Keratinocyte (primary cell): ENCODE results near the gene CCDC178. TPM values are rescaled to one million over a fixed set of nuclear protein-coding genes. Genes with fewer than 3 reads are reported as not detected.

Experiments
- DNase-seq: peaks from one replicate; pipeline ENCODE4 v3.0.0-alpha.2; 2011; ENCODE audit warnings: low read depth, missing footprints, low spot score
- FAIRE-seq: peaks from 2 replicates; lab custom pipeline; 2011; peaks lifted over from hg19 to GRCh38; lab: Jason Lieb, UNC
- H2AFZ ChIP-seq: 2 replicates; pipeline ENCODE4 v1.6.0; 2012; ENCODE audit warnings: low read length, control low read depth, inconsistent platforms; ENCODE audit not compliant: control insufficient read depth
- H3K27ac ChIP-seq: 2 replicates; pipeline ENCODE4 v1.5.1; 2011; ENCODE audit warnings: low read length; ENCODE audit not compliant: control insufficient read depth, insufficient read depth
- H3K27me3 ChIP-seq: 3 replicates; pipeline ENCODE4 v1.6.0; 2011; ENCODE audit warnings: low read length; ENCODE audit not compliant: control insufficient read depth, insufficient read depth; ENCODE audit errors: extremely low read depth
- H3K36me3 ChIP-seq, 2 experiments: 2 replicates in 1 of 2; 3 replicates in 1 of 2; pipeline ENCODE4 v1.5.1; 2011; ENCODE audit warnings: low read length in 2 of 2, mild to moderate bottlenecking in 1 of 2; ENCODE audit not compliant: control insufficient read depth in 2 of 2, insufficient read depth in 2 of 2; ENCODE audit errors: extremely low read depth in 1 of 2
- H3K4me1 ChIP-seq: 3 replicates; pipeline ENCODE4 v1.5.1; 2011; ENCODE audit warnings: low read length; ENCODE audit not compliant: control insufficient read depth, insufficient read depth; ENCODE audit errors: extremely low read depth
- H3K4me2 ChIP-seq: 3 replicates; pipeline ENCODE4 v1.6.0; 2011; ENCODE audit warnings: low read depth, low read length; ENCODE audit not compliant: control insufficient read depth, insufficient read depth; ENCODE audit errors: extremely low read depth
- H3K4me3 ChIP-seq, 3 experiments: fragments of 200-600 bp in 1 of 3; sonication (generic) in 1 of 3; 2 replicates in 2 of 3; 3 replicates in 1 of 3; pipeline ENCODE4 v1.5.1; 2011 to 2016; ENCODE audit warnings: low read length in 3 of 3, mild to moderate bottlenecking in 3 of 3, control low read depth in 2 of 3, inconsistent platforms in 1 of 3, low read depth in 1 of 3, mixed read lengths in 1 of 3, mixed run types in 1 of 3, moderate library complexity in 1 of 3; ENCODE audit not compliant: control insufficient read depth in 2 of 3, insufficient read depth in 2 of 3; ENCODE audit errors: extremely low read depth in 1 of 3
- H3K79me2 ChIP-seq: 2 replicates; pipeline ENCODE4 v1.6.0; 2012; ENCODE audit warnings: low read length; ENCODE audit not compliant: control insufficient read depth, insufficient read depth
- H3K9ac ChIP-seq: 3 replicates; pipeline ENCODE4 v1.6.0; 2011; ENCODE audit warnings: low read length; ENCODE audit not compliant: control insufficient read depth, insufficient read depth; ENCODE audit errors: extremely low read depth
- H3K9me1 ChIP-seq: 3 replicates; pipeline ENCODE4 v1.6.0; 2011; ENCODE audit warnings: low read length; ENCODE audit not compliant: control insufficient read depth, insufficient read depth; ENCODE audit errors: extremely low read depth
- H3K9me3 ChIP-seq: 2 replicates; pipeline ENCODE4 v1.5.1; 2012; ENCODE audit warnings: low read depth, low read length; ENCODE audit not compliant: control insufficient read depth
- H4K20me1 ChIP-seq: 3 replicates; pipeline ENCODE4 v1.6.0; 2011; ENCODE audit warnings: low read length; ENCODE audit not compliant: control insufficient read depth, insufficient read depth; ENCODE audit errors: extremely low read depth
- CTCF ChIP-seq, 3 experiments: IDR thresholded peaks in 1 of 3; conservative IDR thresholded peaks in 1 of 3; optimal IDR thresholded peaks in 1 of 3; 2 replicates in 2 of 3; 3 replicates in 1 of 3; pipeline versions ENCODE3 to v1.5.1; 2011; ENCODE audit warnings: low read length in 3 of 3, mild to moderate bottlenecking in 3 of 3, moderate library complexity in 2 of 3, control low read depth in 1 of 3, inconsistent platforms in 1 of 3; ENCODE audit not compliant: insufficient read depth in 2 of 3; ENCODE audit errors: extremely low read depth in 1 of 3
- EZH2 ChIP-seq: IDR thresholded peaks from one replicate; pipeline ENCODE4 v1.6.1; 2012; ENCODE audit warnings: inconsistent platforms, mild to moderate bottlenecking, low read length, moderate library complexity
- dilution Hi-C: fragments of 300-500 bp; cut with MboI; formaldehyde crosslinking; loops from one replicate; pipeline ENCODE4 v1.7.0; 2020; ENCODE audit warnings: low sequenced_read_pairs; ENCODE audit not compliant: extremely low pct_ligation_motif_present
- polyA plus RNA-seq, 5 experiments: library from polyadenylated mRNA; depleted of rRNA in 3 of 5; stranded (reverse) in 3 of 5; stranded (forward) in 1 of 5; unstranded in 1 of 5; fragments of >200 nt; gene quantifications; 1 replicate in 1 of 5; 2 replicates in 3 of 5; 3 replicates in 1 of 5; pipeline versions ENCODE4 v1.2.1 to v1.2.3, GENCODE V29; 2011 to 2012; ENCODE audit warnings: missing spikeins in 2 of 5, low read depth in 1 of 5, low replicate concordance in 1 of 5

Gene CCDC178
- polyA plus RNA-seq, 1 donor (not counting 4 experiments of a cell fraction or from before 2014, with no cell fraction given) = 0.14 TPM

- no peak overlapping the region for H3K4me2 ChIP-seq
- no peaks in the 10 kb centered on the region for H3K36me3 ChIP-seq
- H3K27me3 ChIP-seq = no peaks in the 10 kb centered on the region
- no peaks in the 10 kb centered on the region for H3K9me3 ChIP-seq
- H3K4me3 ChIP-seq = no peak overlapping the region
- no peaks in the 10 kb centered on the region for H3K79me2 ChIP-seq
- H2AFZ ChIP-seq = no peak overlapping the region
- H3K4me1 ChIP-seq = peaks cover 18% of the 10 kb centered on the region
- FAIRE-seq (no peak), DNase-seq (no peak)
- dilution Hi-C loops = no loop called here
- H3K27ac ChIP-seq = no peak overlapping the region
- no peaks in the 10 kb centered on the region for H4K20me1 ChIP-seq
- TF ChIP-seq CTCF (optimal IDR thresholded peaks at IDR 0.05 in 1 of 3, IDR thresholded peaks at IDR 0.05 in 1 of 3, conservative IDR thresholded peaks at IDR 0.05 in 1 of 3; ENCODE audit: extremely low read depth in 1 of 3, insufficient read depth in 2 of 3, low read length in 3 of 3) = no peak
- no peak for TF ChIP-seq EZH2
- H3K9ac ChIP-seq = no peak overlapping the region
- H3K9me1 ChIP-seq = no peaks in the 10 kb centered on the region
These were observed 521.8 kb downstream of the CCDC178 start for GRCh38 chr18:32918692-32919250.

- H3K4me3 ChIP-seq = no peak overlapping the region
- FAIRE-seq (no peak), DNase-seq (no peak)
- no peak overlapping the region for H3K4me2 ChIP-seq
- no peak for TF ChIP-seq CTCF (optimal IDR thresholded peaks at IDR 0.05 in 1 of 3, IDR thresholded peaks at IDR 0.05 in 1 of 3, conservative IDR thresholded peaks at IDR 0.05 in 1 of 3; ENCODE audit: extremely low read depth in 1 of 3, insufficient read depth in 2 of 3, low read length in 3 of 3)
- no peak for TF ChIP-seq EZH2
- H3K9me1 ChIP-seq = no peaks in the 10 kb centered on the region
- H2AFZ ChIP-seq = no peak overlapping the region
- dilution Hi-C loops = no loop called here
- no peaks in the 10 kb centered on the region for H3K27me3 ChIP-seq
- peaks cover 11% of the 10 kb centered on the region for H3K4me1 ChIP-seq
- H4K20me1 ChIP-seq = no peaks in the 10 kb centered on the region
- H3K79me2 ChIP-seq = no peaks in the 10 kb centered on the region
- H3K27ac ChIP-seq = no peak overlapping the region
- no peaks in the 10 kb centered on the region for H3K9me3 ChIP-seq
- no peaks in the 10 kb centered on the region for H3K36me3 ChIP-seq
- no peak overlapping the region for H3K9ac ChIP-seq
These were observed 525.0 kb downstream of the CCDC178 start for GRCh38 chr18:32915516-32915915.
